HL-60 (cell line): ENCODE measurements around the gene KCNJ9.

Experiments
- DNase-seq, 2 experiments: peaks; one replicate each; pipeline ENCODE4 v3.0.0-alpha.2; 2010 to 2020; ENCODE audit warnings: low read depth in 1 of 2, low spot score in 1 of 2
- H3K27ac ChIP-seq: fragments of 250-450 bp; sonication (Bioruptor Pico); replicated peaks from 2 replicates; pipeline ENCODE4 v1.5.1; 2020; ENCODE audit warnings: mild to moderate bottlenecking, moderate library complexity
- H3K27me3 ChIP-seq: fragments of 250-450 bp; sonication (Bioruptor Pico); 2 replicates; pipeline ENCODE4 v1.5.1; 2021; ENCODE audit warnings: mild to moderate bottlenecking, moderate library complexity; ENCODE audit not compliant: insufficient read depth, poor library complexity, severe bottlenecking
- H3K4me3 ChIP-seq: replicated peaks from 2 replicates; pipeline ENCODE4 v1.5.1; 2011; ENCODE audit warnings: mild to moderate bottlenecking, control low read depth, low read length; ENCODE audit not compliant: insufficient read depth
- CTCF ChIP-seq: IDR thresholded peaks from one replicate; pipeline ENCODE4 v1.5.1; 2011; ENCODE audit warnings: low read length, control low read depth, inconsistent platforms; ENCODE audit not compliant: insufficient read depth
- GABPA ChIP-seq: IDR thresholded peaks from 2 replicates; pipeline ENCODE4 v1.6.1; 2012; ENCODE audit warnings: low read depth
- POLR2AphosphoS5 ChIP-seq: IDR thresholded peaks from 2 replicates; pipeline ENCODE4 v1.6.1; 2012; ENCODE audit warnings: low read depth
- REST ChIP-seq: IDR thresholded peaks from 2 replicates; pipeline ENCODE4 v1.6.1; 2012; ENCODE audit warnings: low read depth; ENCODE audit not compliant: insufficient replicate concordance
- SPI1 ChIP-seq: IDR thresholded peaks from 2 replicates; pipeline ENCODE4 v1.6.1; 2012; ENCODE audit warnings: low read depth, mild to moderate bottlenecking, borderline replicate concordance

The KCNJ9 gene

GRCh38 chr1:160087118-160087662, 5.9 kb downstream of the KCNJ9 start:
- TF ChIP-seq POLR2AphosphoS5 (no peak), SPI1 (no peak), GABPA (no peak), CTCF (no peak), REST (no peak)
- H3K4me3 ChIP-seq: no peak overlapping the region
- no peak for DNase-seq
- peaks cover 21% of the 10 kb centered on the region for H3K27me3 ChIP-seq
- H3K27ac ChIP-seq: no peak overlapping the region

- Histone ChIP-seq H3K4me3 (no peak overlapping the region), H3K27me3 (peaks cover 8% of the 10 kb centered on the region), H3K27ac (no peak overlapping the region)
- TF ChIP-seq SPI1 (no peak), CTCF (no peak), REST (no peak), POLR2AphosphoS5 (no peak), GABPA (no peak)
- no peak for DNase-seq
These were observed 8.5 kb downstream of the KCNJ9 start for GRCh38 chr1:160089883-160090282.

- TF ChIP-seq SPI1 (no peak), GABPA (no peak), CTCF (no peak), POLR2AphosphoS5 (no peak), REST (no peak)
- no peak overlapping the region for H3K4me3 ChIP-seq
- peaks cover 2% of the 10 kb centered on the region for H3K27me3 ChIP-seq
- no peak overlapping the region for H3K27ac ChIP-seq
- no peak for DNase-seq
These were observed 9.4 kb downstream of the KCNJ9 start for GRCh38 chr1:160090760-160091159.
